ENCODE data around the gene TINAG. TPM values are rescaled to one million over a fixed set of nuclear protein-coding genes. Genes with fewer than 3 reads are reported as not detected.
A peak's percentile ranks its signal among the peaks of the same experiment; 100 is the strongest.

The TINAG gene
- total RNA-seq, 1 donor from 2014 or later, result 0.15 TPM

GRCh38 chr6:54411767-54412166, 103.5 kb downstream of the TINAG start:
- ATAC-seq (no peak), DNase-seq (no peak)
- intact Hi-C loops (cut with micrococcal nuclease), result no loop called here

GRCh38 chr6:54415517-54415916, 107.3 kb downstream of the TINAG start:
- DNase-seq (no peak), ATAC-seq (no peak)
- intact Hi-C loops (cut with micrococcal nuclease), result no loop called here

GRCh38 chr6:54419885-54420284, 111.6 kb downstream of the TINAG start:
- ATAC-seq, result peak; percentile 47
- intact Hi-C loops (cut with micrococcal nuclease), result no loop called here
- DNase-seq, result no peak

- no peak for ATAC-seq
- no peak for DNase-seq
- intact Hi-C loops (cut with micrococcal nuclease), result no loop called here
Measured at GRCh38 chr6:54426995-54427394, 118.8 kb downstream of the TINAG start.

GRCh38 chr6:54427396-54427937, 119.2 kb downstream of the TINAG start:
- intact Hi-C loops (cut with micrococcal nuclease), result no loop called here
- DNase-seq, result no peak

GRCh38 chr6:54428431-54428830, 120.2 kb downstream of the TINAG start:
- no peak for ATAC-seq
- intact Hi-C loops (cut with micrococcal nuclease), result no loop called here
- no peak for DNase-seq

More at GRCh38 chr6:54427396-54427937, 119.2 kb downstream of the TINAG start:
- no peak for ATAC-seq

GRCh38 chr6:54431466-54431865, 123.2 kb downstream of the TINAG start:
- no peak for DNase-seq
- ATAC-seq, result no peak
- intact Hi-C loops (cut with micrococcal nuclease), result no loop called here

Other genes with a start within 250 kb of the TINAG start
- 436 TPM for gene MLIP, start 197.0 kb upstream of the TINAG start, total RNA-seq